Type B pancreatic cell (in vitro differentiated cells): ENCODE measurements around the gene OSBP2. TPM values are rescaled to one million over a fixed set of nuclear protein-coding genes. Genes with fewer than 3 reads are reported as not detected.
A peak's percentile ranks its signal among the peaks of the same experiment; 100 is the strongest.

Experiments used
- DNase-seq: peaks from one replicate; pipeline ENCODE4 v3.0.0; 2021; ENCODE audit warnings: mixed read lengths; ENCODE audit not compliant: unreplicated experiment; ENCODE audit errors: extremely low spot score
- H3K27ac Mint-ChIP-seq: 2 replicates; pipeline ENCODE4 v1.8.0; 2021; ENCODE audit warnings: mild to moderate bottlenecking, mixed read lengths
- H3K27me3 Mint-ChIP-seq: 2 replicates; pipeline ENCODE4 v1.8.0; 2021; ENCODE audit warnings: mixed read lengths
- H3K36me3 Mint-ChIP-seq: 2 replicates; pipeline ENCODE4 v1.8.0; 2021; ENCODE audit warnings: mixed read lengths
- H3K4me1 Mint-ChIP-seq: one replicate; pipeline ENCODE4 v1.8.0; 2021; ENCODE audit warnings: mixed read lengths; ENCODE audit not compliant: unreplicated experiment
- H3K4me3 Mint-ChIP-seq: 2 replicates; pipeline ENCODE4 v1.8.0; 2021; ENCODE audit warnings: mild to moderate bottlenecking, mixed read lengths
- H3K9me3 Mint-ChIP-seq: 2 replicates; pipeline ENCODE4 v1.8.0; 2021; ENCODE audit warnings: mixed read lengths
- CTCF ChIP-seq: fragments of 200-600 bp; sonication (generic); conservative IDR thresholded peaks from 2 replicates; pipeline ENCODE4 v1.5.0; 2021; ENCODE audit warnings: antibody characterized with exemption, mild to moderate bottlenecking
- total RNA-seq: library from RNA; stranded (reverse); gene quantifications from 2 replicates; pipeline ENCODE4 v1.2.1, GENCODE V29; 2021; ENCODE audit warnings: low replicate concordance

Gene OSBP2
- total RNA-seq, 1 donor from 2014 or later: 8.1 TPM

GRCh38 chr22:30919973-30920372, 225.3 kb downstream of the OSBP2 start:
- no peaks in the 10 kb centered on the region for H3K27me3 Mint-ChIP-seq
- H3K36me3 Mint-ChIP-seq: no peaks in the 10 kb centered on the region
- DNase-seq: peak; percentile 42
- H3K4me1 Mint-ChIP-seq: peaks cover 4% of the 10 kb centered on the region
- H3K4me3 Mint-ChIP-seq: no peak overlapping the region
- H3K27ac Mint-ChIP-seq: no peak overlapping the region
- TF ChIP-seq CTCF: no peak
- no peaks in the 10 kb centered on the region for H3K9me3 Mint-ChIP-seq

GRCh38 chr22:30920407-30920806, 225.7 kb downstream of the OSBP2 start:
- Mint-ChIP-seq H3K27ac (no peak overlapping the region), H3K4me1 (peaks cover 4% of the 10 kb centered on the region), H3K36me3 (no peaks in the 10 kb centered on the region), H3K27me3 (no peaks in the 10 kb centered on the region), H3K9me3 (no peaks in the 10 kb centered on the region), H3K4me3 (no peak overlapping the region)
- TF ChIP-seq CTCF: peak; percentile 97
- DNase-seq: peak; percentile 85

DNA sequence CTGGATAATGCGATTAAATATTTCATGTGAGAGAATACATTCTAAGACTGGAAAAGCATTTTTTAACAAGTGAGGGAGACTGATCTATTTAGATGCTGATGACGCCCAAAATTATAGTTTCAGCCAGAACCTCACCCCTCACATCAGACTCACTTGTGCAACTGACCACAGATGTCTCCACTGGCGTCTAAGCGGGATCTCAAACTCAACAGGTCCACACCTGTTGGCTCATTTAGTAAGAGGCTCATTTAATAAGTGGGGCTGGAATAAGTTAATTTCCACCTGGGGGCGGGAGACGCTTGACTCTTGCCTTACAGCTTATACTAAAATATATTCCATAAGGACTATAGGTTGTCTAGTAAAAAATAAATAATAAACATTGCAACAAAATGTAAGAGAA, 226.4 kb downstream of the OSBP2 start:
- Mint-ChIP-seq H3K9me3 (no peaks in the 10 kb centered on the region), H3K27ac (no peak overlapping the region), H3K36me3 (no peaks in the 10 kb centered on the region), H3K4me3 (no peak overlapping the region), H3K27me3 (no peaks in the 10 kb centered on the region), H3K4me1 (peaks cover 4% of the 10 kb centered on the region)
- peak; percentile 20 for DNase-seq
- no peak for TF ChIP-seq CTCF

DNA sequence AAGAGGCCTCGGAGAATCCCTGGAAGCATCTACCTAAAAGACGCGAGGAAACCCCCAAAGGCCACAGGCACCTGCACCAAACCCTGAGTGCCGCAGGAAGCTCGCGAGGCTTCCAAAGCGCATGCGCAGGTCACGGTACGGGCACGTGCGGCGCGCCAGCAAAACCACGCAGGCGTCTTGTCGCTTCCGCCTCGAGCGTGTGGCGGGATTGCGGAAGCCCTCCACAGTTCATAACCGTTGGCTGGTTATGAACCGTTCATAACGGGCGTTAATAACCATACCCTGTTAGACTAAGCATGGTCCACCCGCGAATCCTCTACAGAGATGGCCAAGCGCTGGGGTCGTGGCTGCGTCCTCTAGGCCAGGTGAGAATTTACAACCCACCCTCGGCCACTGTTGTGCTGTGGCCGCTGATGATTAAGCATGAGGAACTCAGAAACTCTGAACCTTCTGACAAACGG, 227.5 kb downstream of the OSBP2 start:
- no peaks in the 10 kb centered on the region for H3K27me3 Mint-ChIP-seq
- H3K9me3 Mint-ChIP-seq: no peaks in the 10 kb centered on the region
- peak; percentile 59 for DNase-seq
- TF ChIP-seq CTCF: no peak
- peaks cover 6% of the 10 kb centered on the region for H3K36me3 Mint-ChIP-seq
- peaks cover 4% of the 10 kb centered on the region for H3K4me1 Mint-ChIP-seq
- no peak overlapping the region for H3K27ac Mint-ChIP-seq
- H3K4me3 Mint-ChIP-seq: no peak overlapping the region

- Mint-ChIP-seq H3K9me3 (no peaks in the 10 kb centered on the region), H3K4me3 (no peak overlapping the region), H3K4me1 (peaks cover 4% of the 10 kb centered on the region), H3K27ac (no peak overlapping the region), H3K36me3 (peaks cover 12% of the 10 kb centered on the region), H3K27me3 (no peaks in the 10 kb centered on the region)
- DNase-seq: peak; percentile 20
- TF ChIP-seq CTCF: no peak
These were observed 228.7 kb downstream of the OSBP2 start for GRCh38 chr22:30923168-30923900.
